Measurements from ENCODE around the gene ARL15.

The ARL15 gene

GRCh38 chr5:54304040-54304439 is 6.3 kb downstream of the ARL15 start:
- Mint-ChIP-seq H3K9me3 (ENCODE audit: low read depth) (no peaks in the 10 kb centered on the region), H3K27me3 (no peaks in the 10 kb centered on the region), H3K4me1 (ENCODE audit: low read depth) (peaks cover 41% of the 10 kb centered on the region), H3K36me3 (peaks cover 4% of the 10 kb centered on the region), H3K27ac (no peak overlapping the region), H3K4me3 (no peak overlapping the region)

- no peaks in the 10 kb centered on the region for H3K9me3 Mint-ChIP-seq (ENCODE audit: low read depth)
- peaks cover 39% of the 10 kb centered on the region for H3K4me1 Mint-ChIP-seq (ENCODE audit: low read depth)
These were observed 8.1 kb downstream of the ARL15 start for GRCh38 chr5:54302267-54302687.

GRCh38 chr5:54301849-54302248 is 8.5 kb downstream of the ARL15 start:
- Mint-ChIP-seq H3K4me3 (no peak overlapping the region), H3K27ac (no peak overlapping the region), H3K27me3 (no peaks in the 10 kb centered on the region), H3K4me1 (ENCODE audit: low read depth) (peaks cover 36% of the 10 kb centered on the region), H3K36me3 (peaks cover 4% of the 10 kb centered on the region), H3K9me3 (ENCODE audit: low read depth) (no peaks in the 10 kb centered on the region)

More at GRCh38 chr5:54302267-54302687, 8.1 kb downstream of the ARL15 start:
- no peaks in the 10 kb centered on the region for H3K27me3 Mint-ChIP-seq
- no peak overlapping the region for H3K4me3 Mint-ChIP-seq
- H3K27ac Mint-ChIP-seq, result no peak overlapping the region
- peaks cover 4% of the 10 kb centered on the region for H3K36me3 Mint-ChIP-seq

GRCh38 chr5:54301220-54301619 is 9.2 kb downstream of the ARL15 start:
- peaks cover 34% of the 10 kb centered on the region for H3K4me1 Mint-ChIP-seq (ENCODE audit: low read depth)
- H3K9me3 Mint-ChIP-seq (ENCODE audit: low read depth), result no peaks in the 10 kb centered on the region
- no peaks in the 10 kb centered on the region for H3K27me3 Mint-ChIP-seq
- H3K36me3 Mint-ChIP-seq, result peaks cover 4% of the 10 kb centered on the region
- no peak overlapping the region for H3K27ac Mint-ChIP-seq
- no peak overlapping the region for H3K4me3 Mint-ChIP-seq

- no peaks in the 10 kb centered on the region for H3K9me3 Mint-ChIP-seq (ENCODE audit: low read depth)
- peaks cover 4% of the 10 kb centered on the region for H3K36me3 Mint-ChIP-seq
- no peak overlapping the region for H3K27ac Mint-ChIP-seq
- no peak overlapping the region for H3K4me3 Mint-ChIP-seq
- H3K4me1 Mint-ChIP-seq (ENCODE audit: low read depth), result peaks cover 45% of the 10 kb centered on the region
- H3K27me3 Mint-ChIP-seq, result no peaks in the 10 kb centered on the region
These were observed 11.4 kb downstream of the ARL15 start for GRCh38 chr5:54298947-54299346.

GRCh38 chr5:54296386-54296785 is 14.0 kb downstream of the ARL15 start:
- Mint-ChIP-seq H3K27ac (no peak overlapping the region), H3K27me3 (no peaks in the 10 kb centered on the region), H3K9me3 (ENCODE audit: low read depth) (no peaks in the 10 kb centered on the region), H3K36me3 (peaks cover 4% of the 10 kb centered on the region), H3K4me3 (no peak overlapping the region), H3K4me1 (ENCODE audit: low read depth) (peaks cover 38% of the 10 kb centered on the region)

GRCh38 chr5:54295651-54296276 is 14.6 kb downstream of the ARL15 start:
- peaks cover 34% of the 10 kb centered on the region for H3K4me1 Mint-ChIP-seq (ENCODE audit: low read depth)
- no peaks in the 10 kb centered on the region for H3K27me3 Mint-ChIP-seq
- no peak overlapping the region for H3K27ac Mint-ChIP-seq
- H3K36me3 Mint-ChIP-seq, result peaks cover 4% of the 10 kb centered on the region
- no peaks in the 10 kb centered on the region for H3K9me3 Mint-ChIP-seq (ENCODE audit: low read depth)
- H3K4me3 Mint-ChIP-seq, result no peak overlapping the region

GRCh38 chr5:54294097-54294667 is 16.2 kb downstream of the ARL15 start:
- Mint-ChIP-seq H3K36me3 (peaks cover 2% of the 10 kb centered on the region), H3K27ac (no peak overlapping the region), H3K9me3 (ENCODE audit: low read depth) (no peaks in the 10 kb centered on the region), H3K4me3 (no peak overlapping the region), H3K27me3 (no peaks in the 10 kb centered on the region), H3K4me1 (ENCODE audit: low read depth) (peaks cover 34% of the 10 kb centered on the region)

- no peaks in the 10 kb centered on the region for H3K9me3 Mint-ChIP-seq (ENCODE audit: low read depth)
These were observed 17.5 kb downstream of the ARL15 start for GRCh38 chr5:54292866-54293265.

GRCh38 chr5:54291498-54291897 is 18.9 kb downstream of the ARL15 start:
- peaks cover 25% of the 10 kb centered on the region for H3K4me1 Mint-ChIP-seq (ENCODE audit: low read depth)
- no peak overlapping the region for H3K4me3 Mint-ChIP-seq
- no peak overlapping the region for H3K27ac Mint-ChIP-seq
- peaks cover 5% of the 10 kb centered on the region for H3K36me3 Mint-ChIP-seq
- H3K27me3 Mint-ChIP-seq, result no peaks in the 10 kb centered on the region
- H3K9me3 Mint-ChIP-seq (ENCODE audit: low read depth), result peaks cover 4% of the 10 kb centered on the region

More at GRCh38 chr5:54292866-54293265, 17.5 kb downstream of the ARL15 start:
- Mint-ChIP-seq H3K36me3 (peaks cover 2% of the 10 kb centered on the region), H3K4me1 (ENCODE audit: low read depth) (peaks cover 27% of the 10 kb centered on the region), H3K4me3 (no peak overlapping the region), H3K27ac (no peak overlapping the region), H3K27me3 (no peaks in the 10 kb centered on the region)

GRCh38 chr5:54289769-54290168 is 20.6 kb downstream of the ARL15 start:
- no peak overlapping the region for H3K27ac Mint-ChIP-seq
- no peak overlapping the region for H3K4me3 Mint-ChIP-seq
- H3K4me1 Mint-ChIP-seq (ENCODE audit: low read depth), result peaks cover 17% of the 10 kb centered on the region
- no peaks in the 10 kb centered on the region for H3K27me3 Mint-ChIP-seq
- peaks cover 9% of the 10 kb centered on the region for H3K36me3 Mint-ChIP-seq
- H3K9me3 Mint-ChIP-seq (ENCODE audit: low read depth), result peaks cover 4% of the 10 kb centered on the region

- peaks cover 4% of the 10 kb centered on the region for H3K9me3 Mint-ChIP-seq (ENCODE audit: low read depth)
- H3K27ac Mint-ChIP-seq, result no peak overlapping the region
- no peaks in the 10 kb centered on the region for H3K27me3 Mint-ChIP-seq
- H3K36me3 Mint-ChIP-seq, result peaks cover 9% of the 10 kb centered on the region
- peaks cover 11% of the 10 kb centered on the region for H3K4me1 Mint-ChIP-seq (ENCODE audit: low read depth)
- H3K4me3 Mint-ChIP-seq, result no peak overlapping the region
These were observed 21.7 kb downstream of the ARL15 start for GRCh38 chr5:54288568-54289217.

GRCh38 chr5:54285686-54286085 is 24.7 kb downstream of the ARL15 start:
- no peak overlapping the region for H3K4me3 Mint-ChIP-seq
- peaks cover 6% of the 10 kb centered on the region for H3K4me1 Mint-ChIP-seq (ENCODE audit: low read depth)
- H3K27me3 Mint-ChIP-seq, result no peaks in the 10 kb centered on the region
- peaks cover 4% of the 10 kb centered on the region for H3K9me3 Mint-ChIP-seq (ENCODE audit: low read depth)
- H3K27ac Mint-ChIP-seq, result no peak overlapping the region
- H3K36me3 Mint-ChIP-seq, result peaks cover 11% of the 10 kb centered on the region

GRCh38 chr5:54284586-54284985 is 25.8 kb downstream of the ARL15 start:
- Mint-ChIP-seq H3K27ac (no peak overlapping the region), H3K9me3 (ENCODE audit: low read depth) (peaks cover 7% of the 10 kb centered on the region), H3K36me3 (peaks cover 15% of the 10 kb centered on the region), H3K27me3 (no peaks in the 10 kb centered on the region), H3K4me3 (no peak overlapping the region), H3K4me1 (ENCODE audit: low read depth) (peaks cover 2% of the 10 kb centered on the region)

GRCh38 chr5:54282876-54283275 is 27.5 kb downstream of the ARL15 start:
- peaks cover 2% of the 10 kb centered on the region for H3K4me1 Mint-ChIP-seq (ENCODE audit: low read depth)
- H3K27ac Mint-ChIP-seq, result no peak overlapping the region
- H3K9me3 Mint-ChIP-seq (ENCODE audit: low read depth), result peaks cover 7% of the 10 kb centered on the region
- no peaks in the 10 kb centered on the region for H3K27me3 Mint-ChIP-seq
- H3K4me3 Mint-ChIP-seq, result no peak overlapping the region
- H3K36me3 Mint-ChIP-seq, result peaks cover 15% of the 10 kb centered on the region
